Stimulated activated CD8-positive, alpha-beta memory T cell treated with anti-CD3 and anti-CD28 coated beads, Interleukin-4, amount 100 ng/mL, for 1 hour (primary cell): ENCODE data around the gene VCL.
"Not testable (repeated sequence)": the region's sequence is repeated elsewhere in the genome, so short reads cannot be mapped to it uniquely, and the experiment has no call there.

Experiments used
- DNase-seq, 2 donors: peaks; one replicate each; pipeline ENCODE4 v3.0.0-alpha.2; 2020; ENCODE audit warnings: low read depth in 2 of 2, low spot score in 1 of 2

Gene VCL

GRCh38 chr10:74000892-74001669, 3.2 kb downstream of the VCL start:
- no peak for DNase-seq

DNA sequence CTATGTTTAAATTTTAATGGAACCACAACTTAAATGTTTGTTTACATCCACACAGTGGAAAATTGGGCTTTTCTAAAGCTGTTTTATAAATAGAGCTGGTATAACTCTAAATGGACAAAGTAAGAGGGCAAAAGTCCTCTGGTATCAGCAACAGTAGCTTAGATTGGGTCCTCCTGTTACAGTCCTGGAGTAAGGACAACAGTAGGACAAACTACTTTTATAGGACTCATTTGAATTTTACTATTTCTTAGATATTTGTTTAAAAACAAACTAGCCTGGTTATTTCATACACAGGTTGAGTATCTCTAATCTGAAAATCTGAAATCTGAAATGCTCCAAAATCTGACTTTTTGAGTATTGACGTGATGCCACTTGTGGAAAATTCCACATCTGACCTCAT, 8.4 kb downstream of the VCL start:
- no peak for DNase-seq

GRCh38 chr10:74008212-74008731, 10.4 kb downstream of the VCL start:
- no peak for DNase-seq

- DNase-seq = no peak
Measured at GRCh38 chr10:74011017-74011416, 13.1 kb downstream of the VCL start.

DNA sequence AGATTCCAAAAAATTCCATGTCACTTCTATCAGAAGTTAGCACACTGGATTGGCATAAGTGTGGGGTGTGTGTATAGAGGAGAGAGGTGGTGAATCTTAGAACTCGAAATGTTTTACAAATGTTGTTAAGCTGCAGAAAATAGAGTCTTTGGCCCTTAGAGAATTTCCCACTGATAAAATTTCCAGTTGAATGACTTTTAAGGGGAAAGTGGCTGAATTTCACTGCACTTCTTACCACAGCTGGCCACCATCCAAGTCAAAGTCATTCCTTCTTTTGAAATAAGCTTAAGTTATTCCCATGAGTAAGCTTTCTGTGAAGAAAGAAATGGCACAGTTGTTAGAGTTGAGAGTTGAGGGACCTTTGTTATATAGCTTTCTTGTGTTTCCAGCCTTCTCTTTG, 13.9 kb downstream of the VCL start:
- no peak for DNase-seq

DNA sequence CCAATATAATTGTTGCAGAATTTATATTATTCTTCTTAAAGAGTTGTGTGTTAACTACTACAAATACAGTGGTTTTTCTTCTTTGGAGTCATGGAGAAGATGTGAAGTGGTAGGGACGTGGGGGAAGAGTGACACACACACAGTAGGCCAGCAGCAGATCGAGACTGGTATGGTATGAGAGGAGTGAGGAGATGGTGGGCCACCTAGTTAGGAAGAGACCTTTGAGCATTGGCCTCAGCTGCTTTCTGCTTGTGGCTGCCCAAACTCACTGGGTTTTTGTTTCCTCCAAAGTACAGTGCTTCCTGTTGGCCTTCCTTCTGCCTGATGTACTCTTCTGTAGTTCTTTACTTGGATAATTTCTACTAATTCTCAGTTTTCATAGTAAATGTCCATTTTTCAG, 14.6 kb downstream of the VCL start:
- DNase-seq = no peak

- no peak for DNase-seq
Measured at GRCh38 chr10:74013004-74013403, 15.1 kb downstream of the VCL start.

DNA sequence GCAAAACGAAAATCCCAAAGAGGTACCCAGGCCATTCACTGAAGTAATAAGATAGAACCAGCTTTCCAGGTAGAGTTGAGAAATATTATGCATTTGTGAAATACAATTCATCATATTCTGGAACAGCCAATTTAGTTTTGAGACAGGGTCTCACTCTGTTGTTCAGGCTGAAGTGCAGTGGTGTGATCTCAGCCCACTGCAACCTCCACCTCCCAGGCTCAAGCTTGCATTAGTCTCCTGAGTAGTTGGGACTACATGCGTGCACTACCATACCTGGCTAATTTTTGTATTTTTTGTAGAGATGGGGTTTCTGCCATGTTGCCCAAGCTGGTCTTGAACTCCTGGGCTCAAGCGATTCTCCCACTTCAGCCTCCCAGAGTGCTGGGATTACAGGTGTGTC, 16.7 kb downstream of the VCL start:
- DNase-seq = not testable (repeated sequence)

- DNase-seq = no peak
Measured at GRCh38 chr10:74018241-74018640, 20.3 kb downstream of the VCL start.

- no peak for DNase-seq
Measured at GRCh38 chr10:74021248-74022055, 23.5 kb downstream of the VCL start.

- DNase-seq = no peak
Measured at GRCh38 chr10:74022926-74023629, 25.2 kb downstream of the VCL start.

DNA sequence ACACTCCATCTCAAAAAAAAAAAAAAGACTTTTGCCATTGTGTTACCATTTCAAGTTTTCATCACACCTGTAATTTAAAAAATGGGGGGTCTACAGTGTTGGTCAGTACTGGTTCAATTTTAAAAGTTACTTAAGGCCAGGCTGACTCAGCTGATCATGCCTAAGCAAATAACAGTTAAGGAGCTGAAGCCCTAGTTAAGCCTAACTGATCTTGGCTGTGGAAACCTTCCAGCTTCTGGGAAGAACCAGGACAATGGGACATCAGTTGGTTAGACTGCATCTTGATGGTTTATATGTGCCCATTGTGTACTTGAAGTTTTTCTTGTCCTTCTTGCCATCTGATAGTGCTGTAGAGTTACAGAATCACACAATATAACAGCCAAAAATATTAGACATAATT, 26.7 kb downstream of the VCL start:
- no peak for DNase-seq

GRCh38 chr10:74025380-74025978, 27.6 kb downstream of the VCL start:
- no peak for DNase-seq

DNA sequence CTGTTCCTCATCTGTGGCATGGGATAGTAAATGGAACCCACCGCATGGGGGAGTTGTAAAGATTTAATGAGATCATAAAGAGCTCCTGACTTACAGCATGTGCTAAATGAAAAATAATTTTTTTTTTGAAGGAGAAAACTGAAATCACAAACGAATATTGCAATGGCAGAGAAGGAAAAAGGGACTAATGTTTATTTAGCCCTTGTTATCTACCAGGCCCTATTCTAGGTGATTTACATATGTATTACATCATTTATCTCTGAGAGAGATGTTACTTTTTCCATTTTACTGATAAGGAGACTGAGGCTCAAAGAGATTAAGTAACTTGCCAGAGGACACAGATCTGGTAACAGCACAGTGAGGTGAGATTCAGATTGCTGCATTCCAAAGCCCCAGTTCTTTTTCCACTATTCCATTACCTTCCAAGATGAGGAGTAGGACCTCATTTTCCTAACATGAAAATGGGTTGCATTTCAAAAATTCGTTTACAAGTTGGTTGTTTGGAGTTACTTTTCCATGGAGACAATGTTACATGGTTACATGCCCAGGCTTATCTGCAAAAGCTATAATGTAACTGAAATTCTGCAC, 28.6 kb downstream of the VCL start:
- DNase-seq = no peak

DNA sequence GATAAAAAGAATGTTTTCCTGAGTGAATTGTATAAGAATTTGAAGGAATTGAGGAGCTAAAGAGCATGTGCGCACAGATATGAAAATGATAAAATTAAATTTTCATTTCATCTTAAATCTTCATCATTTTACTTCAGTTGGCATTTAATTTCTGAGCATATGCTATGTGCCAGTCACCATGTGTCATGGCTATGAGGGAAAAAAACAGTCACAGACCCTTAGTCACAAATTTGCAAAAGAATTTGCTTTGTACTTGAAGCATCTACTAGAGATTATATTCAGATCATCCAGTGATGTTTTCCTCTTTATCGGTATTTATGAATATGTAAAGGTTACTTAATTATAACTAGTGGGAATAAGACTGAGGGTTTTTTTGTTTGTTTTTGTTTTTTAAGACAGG, 29.8 kb downstream of the VCL start:
- no peak for DNase-seq

- DNase-seq = no peak
Measured at GRCh38 chr10:74029943-74030342, 32.0 kb downstream of the VCL start.

- DNase-seq = not testable (repeated sequence)
Measured at GRCh38 chr10:74032208-74032607, 34.3 kb downstream of the VCL start.

DNA sequence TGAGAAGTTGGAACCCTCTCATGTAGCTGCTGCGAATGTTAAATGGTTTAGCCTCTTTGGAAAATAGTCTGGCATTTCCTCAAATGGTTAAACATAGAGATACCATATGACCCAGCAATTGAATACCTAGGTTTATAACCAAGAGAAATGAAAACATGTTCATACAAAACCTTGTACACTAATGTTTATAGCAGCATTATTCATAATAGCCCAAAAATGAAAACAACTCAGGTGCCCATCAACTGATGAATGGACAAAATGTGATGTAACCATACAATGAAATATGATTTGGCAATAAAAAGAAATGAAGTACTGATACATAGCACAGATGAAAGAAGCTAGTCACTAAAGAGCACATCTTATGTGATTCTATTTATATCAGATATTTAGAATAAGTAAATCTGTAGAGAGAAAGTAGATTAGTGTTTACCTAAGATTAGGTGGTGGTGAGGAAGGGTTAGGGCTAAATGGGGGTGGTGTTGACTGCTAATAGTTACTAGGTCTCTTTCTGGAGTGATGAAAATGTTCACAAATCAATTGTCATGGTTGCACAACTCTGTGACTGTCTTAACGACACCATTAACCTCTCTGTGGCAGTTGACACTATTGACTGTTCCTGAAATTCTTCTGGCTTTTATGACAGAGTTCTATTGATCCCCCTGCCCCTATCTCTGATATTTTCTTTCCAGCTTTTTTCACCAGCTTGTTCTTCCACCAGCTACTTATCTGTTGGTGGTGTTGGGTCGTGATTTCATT, 35.2 kb downstream of the VCL start:
- DNase-seq = no peak

- no peak for DNase-seq
Measured at GRCh38 chr10:74033702-74034101, 35.8 kb downstream of the VCL start.

GRCh38 chr10:74034301-74034700, 36.4 kb downstream of the VCL start:
- no peak for DNase-seq
